Stimulated activated CD4-positive, alpha-beta T cell treated with anti-CD3 and anti-CD28 coated beads, Interleukin-2, amount 100 ng/mL, for 48 hours (primary cell): ENCODE results near the gene SPDYC.

ENCODE experiments used
- DNase-seq, 2 donors: peaks; one replicate each; pipeline ENCODE4 v3.0.0-alpha.2; 2020

SPDYC gene

DNA sequence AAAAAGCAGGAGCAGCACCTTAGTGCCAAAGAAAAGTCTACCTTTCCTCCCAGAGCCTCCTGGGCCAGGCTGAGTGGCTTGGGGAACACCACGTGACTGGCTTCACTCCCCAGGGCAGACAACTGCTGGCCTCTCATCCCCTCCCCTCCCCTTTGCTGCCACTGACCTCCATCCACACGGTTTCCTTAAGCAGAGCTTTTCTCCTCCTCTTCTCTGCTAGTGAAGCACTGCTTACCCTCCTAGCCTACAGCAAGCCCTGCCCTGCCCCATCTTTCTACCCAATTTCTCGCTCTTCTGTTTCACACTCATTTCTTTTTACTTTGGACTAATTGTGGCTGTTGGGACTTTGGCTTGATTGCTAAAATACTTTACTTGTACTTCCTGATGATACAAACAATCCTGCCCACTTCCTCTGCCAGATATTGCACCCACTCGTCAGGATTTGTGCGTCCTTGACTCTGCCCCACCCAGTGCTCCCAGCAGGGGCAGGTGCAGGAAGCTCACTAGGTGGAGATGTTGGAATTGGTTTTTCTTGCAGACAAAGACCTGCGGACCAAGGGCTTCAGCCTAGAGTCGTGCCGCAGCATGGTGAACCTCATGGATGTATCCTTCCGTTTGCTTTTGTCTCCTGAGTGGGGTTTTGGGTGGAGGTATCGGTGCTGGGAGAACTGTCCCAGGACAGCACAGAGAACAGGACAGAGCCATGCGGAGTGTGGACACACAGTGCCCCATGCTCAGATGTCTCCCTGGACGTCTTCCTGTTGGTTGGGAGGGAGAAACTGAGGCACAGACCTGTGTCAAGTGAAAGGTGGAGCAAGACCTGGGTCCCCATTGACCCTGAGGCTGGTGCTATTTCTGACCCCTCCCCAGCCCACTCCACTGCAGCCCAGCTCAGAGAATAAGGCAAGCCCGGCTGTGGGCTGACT, 39.0 kb downstream of the SPDYC start:
- no peak for DNase-seq

- DNase-seq, result no peak
These were observed 39.8 kb downstream of the SPDYC start for GRCh38 chr11:65209711-65210360.

GRCh38 chr11:65210361-65210731, 40.3 kb downstream of the SPDYC start:
- DNase-seq, result no peak

DNA sequence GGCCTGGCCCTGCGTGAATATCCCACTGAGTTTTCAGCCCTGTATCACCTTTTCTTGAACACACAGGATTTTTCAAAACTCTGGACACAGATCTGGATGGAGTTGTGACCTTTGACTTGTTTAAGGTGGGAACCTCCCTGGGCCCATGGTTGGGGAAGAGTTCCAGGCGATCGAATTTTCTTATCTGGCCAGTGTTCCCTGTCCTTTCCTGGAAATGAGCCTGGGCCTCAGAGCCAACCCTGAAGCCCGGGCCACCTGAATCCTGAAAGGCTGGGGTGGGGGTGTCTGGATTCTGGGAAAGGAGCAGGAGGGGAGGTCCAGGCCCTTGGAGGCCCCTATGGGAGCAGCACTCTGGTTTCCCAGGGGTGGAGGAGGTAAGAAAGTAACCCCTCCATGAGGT, 40.7 kb downstream of the SPDYC start:
- DNase-seq, result no peak

- no peak for DNase-seq
These were observed 41.5 kb downstream of the SPDYC start for GRCh38 chr11:65211293-65212105.

DNA sequence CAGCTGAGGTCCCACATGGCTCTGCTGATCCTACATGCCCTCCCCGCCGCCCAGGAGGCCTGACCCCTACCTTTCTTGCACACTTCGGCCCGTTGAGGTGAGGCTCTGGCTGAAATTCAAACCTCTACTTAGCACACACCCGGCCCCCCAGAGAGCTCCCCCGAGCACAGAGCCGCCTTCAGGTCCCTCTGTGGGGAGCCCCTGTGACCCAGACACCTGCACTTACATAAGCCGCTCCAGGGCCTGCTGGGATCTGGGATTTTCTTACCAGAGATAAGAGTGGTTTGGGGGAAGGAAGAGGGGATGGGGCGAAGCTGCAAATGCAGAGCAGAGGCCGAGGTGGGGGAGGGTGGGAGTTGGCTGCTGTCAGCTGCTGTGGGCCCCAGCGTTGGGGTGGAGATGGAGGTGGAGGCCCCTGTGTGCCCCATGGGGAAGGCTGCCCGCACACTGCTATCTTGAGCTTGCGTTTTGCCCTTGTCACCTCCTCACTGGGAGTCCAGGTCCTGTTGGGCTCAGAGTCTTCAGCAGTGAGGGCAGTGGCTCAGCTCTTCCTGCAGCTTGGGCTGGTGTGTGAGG, 42.3 kb downstream of the SPDYC start:
- no peak for DNase-seq

GRCh38 chr11:65213322-65214211, 43.5 kb downstream of the SPDYC start:
- no peak for DNase-seq

- no peak for DNase-seq
These were observed 44.3 kb downstream of the SPDYC start for GRCh38 chr11:65214212-65214845.

GRCh38 chr11:65215441-65216076, 45.5 kb downstream of the SPDYC start:
- DNase-seq, result peak; percentile 19 to 21

DNA sequence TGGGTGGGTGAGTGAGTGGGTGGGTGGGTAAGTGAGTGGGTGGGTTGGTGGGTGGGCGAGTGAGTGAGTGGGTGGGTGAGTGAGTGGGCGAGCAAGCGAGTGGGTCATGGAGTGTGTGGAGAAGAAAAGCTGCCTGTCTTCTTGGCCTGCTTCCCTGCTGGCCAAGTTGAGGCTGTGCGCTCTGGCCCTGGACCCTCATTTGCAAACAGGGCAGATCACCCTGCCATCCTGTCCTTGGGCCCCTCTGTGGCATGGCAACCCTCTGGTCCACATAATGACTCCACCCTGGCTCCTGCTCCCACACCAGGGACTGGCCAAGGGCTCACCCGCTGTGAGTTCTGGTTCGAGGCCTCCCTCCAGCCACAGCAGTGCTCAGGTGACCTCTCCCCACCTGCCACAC, 46.8 kb downstream of the SPDYC start:
- no peak for DNase-seq

GRCh38 chr11:65217441-65218423, 47.7 kb downstream of the SPDYC start:
- no peak for DNase-seq

GRCh38 chr11:65218446-65218845, 48.4 kb downstream of the SPDYC start:
- DNase-seq, result no peak

DNA sequence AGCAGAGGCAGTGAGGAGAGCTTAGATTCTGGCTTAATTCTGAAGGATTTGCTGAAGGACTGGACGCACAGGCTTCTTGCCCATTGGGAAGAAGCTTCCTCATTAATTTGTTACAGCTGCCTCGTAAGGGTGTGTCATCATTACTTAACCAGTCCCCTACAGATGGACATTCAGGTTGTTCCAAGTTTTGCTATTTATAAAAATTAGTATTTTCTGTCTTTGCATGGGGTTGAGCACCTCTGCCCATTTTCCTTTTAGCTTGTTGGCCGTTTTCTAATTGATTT, 49.8 kb downstream of the SPDYC start:
- no peak for DNase-seq

DNA sequence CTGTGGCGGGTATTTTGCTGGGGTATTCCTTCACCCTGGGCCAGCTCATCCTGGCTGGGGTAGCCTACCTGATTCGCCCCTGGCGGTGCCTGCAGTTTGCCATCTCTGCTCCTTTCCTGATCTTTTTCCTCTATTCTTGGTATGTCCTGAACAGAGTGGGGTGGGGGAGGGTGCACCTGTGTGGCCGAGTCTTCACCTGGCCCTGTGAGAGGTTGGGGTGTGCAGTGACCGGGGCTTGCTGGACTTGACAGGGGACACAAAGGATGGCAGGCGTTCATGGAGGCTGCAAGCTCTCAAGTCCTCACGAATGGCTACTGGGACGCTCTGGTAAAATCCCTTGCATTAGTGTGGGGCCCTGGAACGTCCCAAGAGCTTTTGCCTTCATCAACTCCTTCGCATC, 51.0 kb downstream of the SPDYC start:
- DNase-seq, result no peak
